HUES64 (cell line): ENCODE results near the gene PI4K2B.
"Not testable (repeated sequence)": the region's sequence is repeated elsewhere in the genome, so short reads cannot be mapped to it uniquely, and the experiment has no call there.

ENCODE experiments used
- H3K27ac ChIP-seq: 2 replicates; pipeline ENCODE4 v1.7.0; 2013; ENCODE audit warnings: low read depth, low read length, inconsistent platforms
- H3K27me3 ChIP-seq: 2 replicates; pipeline ENCODE4 v1.6.1; 2013; ENCODE audit warnings: mild to moderate bottlenecking, low read length; ENCODE audit not compliant: insufficient read depth
- H3K36me3 ChIP-seq: 2 replicates; pipeline ENCODE4 v1.6.1; 2013; ENCODE audit warnings: mild to moderate bottlenecking, low read length; ENCODE audit not compliant: insufficient read depth
- H3K4me1 ChIP-seq: 2 replicates; pipeline ENCODE4 v1.6.1; 2013; ENCODE audit warnings: mild to moderate bottlenecking, low read length, moderate library complexity; ENCODE audit not compliant: insufficient read depth
- H3K4me3 ChIP-seq: 2 replicates; pipeline ENCODE4 v1.5.1; 2013; ENCODE audit warnings: mild to moderate bottlenecking, low read length, moderate library complexity
- H3K9ac ChIP-seq: 2 replicates; pipeline ENCODE4 v1.6.1; 2013; ENCODE audit warnings: mild to moderate bottlenecking, low read depth, low read length
- H3K9me3 ChIP-seq: 2 replicates; pipeline ENCODE4 v1.6.1; 2013; ENCODE audit warnings: low read depth, low read length; ENCODE audit not compliant: insufficient read depth
- WGBS: fragments of 150-250, 120-280 bp; methylation state at CpG from one replicate; pipeline ENCODE4 v1.1.7; 2013; ENCODE audit warnings: missing lambda C conversion rate; 5-methylcytosine and 5-hydroxymethylcytosine counted together

The PI4K2B gene

DNA sequence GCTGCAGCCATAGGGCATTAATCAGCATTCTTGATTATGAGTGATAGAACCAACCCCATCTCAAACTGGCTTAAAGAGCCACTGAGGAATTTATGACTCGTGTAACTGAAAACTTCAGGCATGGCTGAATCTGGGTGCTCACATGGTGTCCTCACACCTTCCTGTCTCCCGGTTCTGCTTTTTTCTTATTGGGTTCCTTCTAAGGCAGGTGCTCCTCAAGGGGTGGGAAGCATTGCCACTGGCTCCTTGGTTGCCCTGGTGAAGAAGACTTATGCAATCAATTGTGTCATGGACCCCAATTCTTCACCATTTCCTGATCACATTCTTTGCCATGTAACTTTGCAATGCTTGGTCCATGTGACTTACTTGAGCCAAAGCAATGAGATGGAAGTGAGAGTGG, 74.5 kb downstream of the PI4K2B start:
- WGBS = 92% methylated on average over 2 of the region's 2 CpGs
- Histone ChIP-seq H3K9me3 (no peaks in the 10 kb centered on the region), H3K36me3 (no peaks in the 10 kb centered on the region), H3K9ac (no peak overlapping the region), H3K4me3 (no peak overlapping the region), H3K27me3 (no peaks in the 10 kb centered on the region), H3K4me1 (no peaks in the 10 kb centered on the region), H3K27ac (no peak overlapping the region)

DNA sequence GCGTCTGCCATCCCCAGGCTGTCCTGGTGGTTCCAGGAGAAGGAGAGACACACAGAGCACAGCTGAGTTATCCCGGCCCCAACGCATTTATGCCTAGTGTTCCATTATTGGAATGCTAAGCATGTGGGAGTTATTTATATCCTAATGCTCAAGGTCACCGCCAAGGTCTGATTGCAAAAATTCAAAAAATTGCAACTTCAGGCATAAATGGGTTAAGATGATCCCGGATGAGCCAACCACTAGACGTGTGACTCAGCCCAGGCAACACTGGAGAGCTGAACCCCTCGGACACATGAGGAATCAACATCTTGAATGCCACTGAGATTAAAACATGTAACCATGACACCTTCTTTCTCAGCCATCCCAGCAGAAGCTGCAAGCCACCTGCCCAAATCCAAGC, 74.9 kb downstream of the PI4K2B start:
- no peak overlapping the region for H3K4me3 ChIP-seq
- no peak overlapping the region for H3K9ac ChIP-seq
- H3K4me1 ChIP-seq = no peaks in the 10 kb centered on the region
- WGBS = 87% methylated on average over 7 of the region's 7 CpGs
- no peaks in the 10 kb centered on the region for H3K27me3 ChIP-seq
- H3K9me3 ChIP-seq = no peaks in the 10 kb centered on the region
- no peaks in the 10 kb centered on the region for H3K36me3 ChIP-seq
- no peak overlapping the region for H3K27ac ChIP-seq

- Histone ChIP-seq H3K27ac (no peak overlapping the region), H3K27me3 (no peaks in the 10 kb centered on the region), H3K4me1 (no peaks in the 10 kb centered on the region), H3K9ac (no peak overlapping the region), H3K9me3 (no peaks in the 10 kb centered on the region), H3K4me3 (no peak overlapping the region), H3K36me3 (peaks cover 6% of the 10 kb centered on the region; the same call in 1 of the 2 replicates)
- WGBS = 94% methylated on average over 3 of the region's 4 CpGs
These were observed 76.4 kb downstream of the PI4K2B start for GRCh38 chr4:25310066-25310802.

- Histone ChIP-seq H3K9me3 (no peaks in the 10 kb centered on the region), H3K27me3 (no peaks in the 10 kb centered on the region), H3K4me1 (no peaks in the 10 kb centered on the region), H3K4me3 (no peak overlapping the region), H3K27ac (no peak overlapping the region), H3K9ac (no peak overlapping the region), H3K36me3 (peaks cover 9% of the 10 kb centered on the region)
- 95% methylated on average over 1 of the region's 1 CpG for WGBS
These were observed 77.0 kb downstream of the PI4K2B start for GRCh38 chr4:25310803-25311166.

- Histone ChIP-seq H3K4me1 (no peaks in the 10 kb centered on the region), H3K27ac (peak within 1 kb of the TSS; percentile 93), H3K36me3 (peaks cover 22% of the 10 kb centered on the region), H3K9me3 (no peaks in the 10 kb centered on the region), H3K4me3 (peak within 1 kb of the TSS; percentile 96), H3K27me3 (no peaks in the 10 kb centered on the region), H3K9ac (peak within 1 kb of the TSS; percentile 96)
- WGBS = 2% methylated on average over 39 of the region's 40 CpGs
These were observed 78.8 kb downstream of the PI4K2B start, which contains the start of gene ZCCHC4 for GRCh38 chr4:25312496-25313200. TSS of gene ZCCHC4 (plus strand) at chr4:25312774. CDS start at chr4:25312810, 36 bp downstream.

- no peaks in the 10 kb centered on the region for H3K4me1 ChIP-seq
- peaks cover 26% of the 10 kb centered on the region for H3K36me3 ChIP-seq
- WGBS = 48% methylated on average over 23 of the region's 23 CpGs
- H3K9me3 ChIP-seq = no peaks in the 10 kb centered on the region
- H3K9ac ChIP-seq = peak overlapping the region; percentile 96
- no peaks in the 10 kb centered on the region for H3K27me3 ChIP-seq
- peak overlapping the region; percentile 96 for H3K4me3 ChIP-seq
- H3K27ac ChIP-seq = peak overlapping the region; percentile 93
These were observed 79.5 kb downstream of the PI4K2B start for GRCh38 chr4:25313201-25313895.

GRCh38 chr4:25320336-25320735, 86.5 kb downstream of the PI4K2B start:
- no peak overlapping the region for H3K9ac ChIP-seq
- H3K4me1 ChIP-seq = 0 out of 2 replicates have a peak, but pooled peaks cover 4% of the 10 kb centered on the region
- no peaks in the 10 kb centered on the region for H3K27me3 ChIP-seq
- H3K36me3 ChIP-seq = peaks cover 40% of the 10 kb centered on the region
- WGBS = 92% methylated on average over 1 of the region's 2 CpGs
- no peak overlapping the region for H3K4me3 ChIP-seq
- peak overlapping the region; percentile 18 for H3K27ac ChIP-seq
- H3K9me3 ChIP-seq = no peaks in the 10 kb centered on the region

DNA sequence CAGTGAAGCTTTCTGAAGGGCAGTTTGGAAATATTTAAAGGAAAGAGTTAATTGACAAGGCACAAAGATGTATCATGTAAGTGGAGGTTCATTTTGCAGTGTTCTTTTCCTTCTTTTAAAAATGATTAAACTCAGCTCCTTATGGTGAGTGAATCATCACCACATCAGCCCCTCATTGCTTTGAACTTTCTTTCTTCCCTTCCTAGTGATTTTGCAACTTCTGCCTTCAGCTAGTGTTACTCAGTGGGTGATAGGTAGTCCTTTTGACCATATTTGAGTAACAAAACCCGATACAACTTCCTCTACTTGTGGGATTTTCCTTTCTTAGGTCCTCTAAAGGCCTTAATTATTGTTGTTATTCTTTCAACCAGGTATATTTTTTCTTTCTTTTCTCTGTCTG, 86.9 kb downstream of the PI4K2B start:
- Histone ChIP-seq H3K9me3 (no peaks in the 10 kb centered on the region), H3K9ac (no peak overlapping the region), H3K4me1 (0 out of 2 replicates have a peak, but pooled peaks cover 4% of the 10 kb centered on the region), H3K4me3 (no peak overlapping the region), H3K27ac (0 out of 2 replicates have a peak overlapping the region, but pooled peaks have one; percentile 18), H3K36me3 (peaks cover 37% of the 10 kb centered on the region), H3K27me3 (no peaks in the 10 kb centered on the region)
- WGBS = 75% methylated on average over 1 of the region's 1 CpG

- Histone ChIP-seq H3K36me3 (peaks cover 29% of the 10 kb centered on the region), H3K4me1 (0 out of 2 replicates have a peak, but pooled peaks cover 4% of the 10 kb centered on the region), H3K27me3 (no peaks in the 10 kb centered on the region), H3K27ac (no peak overlapping the region), H3K4me3 (no peak overlapping the region), H3K9me3 (no peaks in the 10 kb centered on the region), H3K9ac (no peak overlapping the region)
- WGBS = 90% methylated on average over 3 of the region's 3 CpGs
These were observed 87.9 kb downstream of the PI4K2B start for GRCh38 chr4:25321703-25322102.

DNA sequence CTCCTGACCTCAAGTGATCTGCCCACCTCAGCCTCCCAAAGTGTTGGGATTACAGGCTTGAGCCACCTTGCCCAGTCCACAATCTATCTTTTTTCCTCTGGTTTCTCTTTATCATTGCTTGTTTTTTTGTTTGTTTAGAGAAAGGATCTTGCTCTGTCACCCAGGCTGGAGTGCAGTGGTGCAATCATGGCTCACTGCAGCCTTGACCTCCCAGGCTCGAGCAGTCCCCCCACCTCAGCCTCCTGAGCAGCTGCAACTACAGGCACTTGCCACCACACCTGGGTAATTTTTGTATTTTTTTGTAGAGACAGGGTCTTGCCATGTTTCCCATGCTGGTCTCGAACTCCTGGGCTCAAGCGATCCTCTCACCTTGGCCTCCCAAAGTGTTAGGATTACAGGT, 94.6 kb downstream of the PI4K2B start:
- 97% methylated on average over 3 of the region's 3 CpGs for WGBS
- H3K9me3 ChIP-seq, H3K36me3 ChIP-seq, H3K4me3 ChIP-seq, H3K4me1 ChIP-seq, H3K9ac ChIP-seq, H3K27me3 ChIP-seq, H3K27ac ChIP-seq: not testable (repeated sequence)
